Vagina (tissue), 2 donors: ENCODE measurements around the gene NCOA3. TPM values are rescaled to one million over a fixed set of nuclear protein-coding genes. Genes with fewer than 3 reads are reported as not detected.

Source experiments
- DNase-seq, 2 donors: peaks; one replicate each; pipeline ENCODE4 v3.0.0-alpha.2; 2017; ENCODE audit errors: extremely low spot score in 2 of 2
- H3K27ac ChIP-seq: fragments of 200-600 bp; sonication (generic); one replicate; pipeline ENCODE4 v1.5.1; 2019
- H3K27me3 ChIP-seq: fragments of 200-600 bp; sonication (generic); one replicate; pipeline ENCODE4 v1.5.1; 2019
- H3K36me3 ChIP-seq, 2 donors: fragments of 200-600 bp; sonication (generic); one replicate each; pipeline ENCODE4 v1.5.1; 2017 to 2019
- H3K4me1 ChIP-seq: fragments of 200-600 bp; sonication (generic); one replicate; pipeline ENCODE4 v1.5.1; 2019
- H3K4me3 ChIP-seq, 2 donors: fragments of 200-600 bp; sonication (generic); 1 replicate in 1 of 2; 2 replicates in 1 of 2; pipeline ENCODE4 v1.5.1; 2016 to 2019
- H3K9me3 ChIP-seq: fragments of 200-600 bp; sonication (generic); one replicate; pipeline ENCODE4 v1.5.1; 2019
- POLR2A ChIP-seq, 2 donors: fragments of 450-650 bp; IDR thresholded peaks; one replicate each; pipeline ENCODE4 v1.6.1; 2017; ENCODE audit warnings: antibody characterized with exemption in 2 of 2, mild to moderate bottlenecking in 2 of 2, moderate library complexity in 2 of 2
- POLR2AphosphoS5 ChIP-seq, 2 donors: sonication (generic); formaldehyde crosslinking; IDR thresholded peaks; one replicate each; pipeline ENCODE4 v1.9.0; 2017; ENCODE audit warnings: antibody characterized with exemption in 2 of 2, mild to moderate bottlenecking in 2 of 2, low read depth in 1 of 2; ENCODE audit not compliant: insufficient read depth in 1 of 2
- intact Hi-C: fragments of 100-400 bp; cut with DNase I; formaldehyde crosslinking; loops from one replicate; pipeline ENCODE4 v1.15.1; 2023
- total RNA-seq: library from RNA; depleted of rRNA; stranded (reverse); fragments of >200 nt; gene quantifications from one replicate; pipeline ENCODE4 v1.2.3, GENCODE V29; 2016
- TF ChIP-seq, protein P1 (sequence below), 3 experiments: fragments of 450-650 bp in 2 of 3; fragments of 200-600 bp in 1 of 3; sonication (generic) in 1 of 3; IDR thresholded peaks; one replicate each; pipeline ENCODE4 v1.5.1; 2017 to 2019; ENCODE audit warnings: antibody characterized with exemption in 3 of 3, mild to moderate bottlenecking in 2 of 3, moderate library complexity in 2 of 3

The NCOA3 gene
- total RNA-seq, 1 donor from 2014 or later, result 47.1 TPM

DNA sequence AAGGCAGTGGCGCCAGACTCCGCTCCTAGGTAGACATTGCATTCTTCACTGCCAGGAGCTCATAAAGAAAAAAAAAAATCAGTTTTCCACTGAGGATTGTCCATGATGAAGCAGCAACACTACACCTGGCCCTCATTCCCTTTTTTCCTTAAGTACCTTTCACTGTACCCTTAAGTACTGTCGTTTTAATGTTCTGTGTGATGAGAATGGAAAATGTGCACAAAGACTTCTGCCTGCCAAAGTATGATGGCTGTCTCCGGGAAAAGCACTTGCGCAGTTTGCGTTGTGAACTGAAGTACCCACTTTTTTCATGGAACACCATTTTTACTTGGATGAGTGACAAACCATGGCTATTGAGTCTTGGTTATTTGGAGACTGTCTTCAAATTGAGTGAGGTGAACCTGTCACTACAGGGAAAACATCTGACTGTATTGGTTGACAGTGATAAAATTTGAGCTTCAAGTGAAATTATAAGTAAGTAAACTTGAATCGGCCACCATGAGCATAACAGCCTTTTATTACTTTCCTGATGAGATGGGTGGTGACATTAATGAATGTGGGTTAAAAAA lies 104.8 kb downstream of the NCOA3 start:
- TF ChIP-seq POLR2AphosphoS5 (IDR thresholded peaks at IDR 0.05; ENCODE audit: insufficient read depth in 1 of 2, low read depth in 1 of 2) (no peak), POLR2A (IDR thresholded peaks at IDR 0.05) (no peak)
- TF ChIP-seq, protein P1, sequence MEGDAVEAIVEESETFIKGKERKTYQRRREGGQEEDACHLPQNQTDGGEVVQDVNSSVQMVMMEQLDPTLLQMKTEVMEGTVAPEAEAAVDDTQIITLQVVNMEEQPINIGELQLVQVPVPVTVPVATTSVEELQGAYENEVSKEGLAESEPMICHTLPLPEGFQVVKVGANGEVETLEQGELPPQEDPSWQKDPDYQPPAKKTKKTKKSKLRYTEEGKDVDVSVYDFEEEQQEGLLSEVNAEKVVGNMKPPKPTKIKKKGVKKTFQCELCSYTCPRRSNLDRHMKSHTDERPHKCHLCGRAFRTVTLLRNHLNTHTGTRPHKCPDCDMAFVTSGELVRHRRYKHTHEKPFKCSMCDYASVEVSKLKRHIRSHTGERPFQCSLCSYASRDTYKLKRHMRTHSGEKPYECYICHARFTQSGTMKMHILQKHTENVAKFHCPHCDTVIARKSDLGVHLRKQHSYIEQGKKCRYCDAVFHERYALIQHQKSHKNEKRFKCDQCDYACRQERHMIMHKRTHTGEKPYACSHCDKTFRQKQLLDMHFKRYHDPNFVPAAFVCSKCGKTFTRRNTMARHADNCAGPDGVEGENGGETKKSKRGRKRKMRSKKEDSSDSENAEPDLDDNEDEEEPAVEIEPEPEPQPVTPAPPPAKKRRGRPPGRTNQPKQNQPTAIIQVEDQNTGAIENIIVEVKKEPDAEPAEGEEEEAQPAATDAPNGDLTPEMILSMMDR (IDR thresholded peaks at IDR 0.05), result no peak
- DNase-seq, result no peak
- peaks cover 7% of the 10 kb centered on the region for H3K4me1 ChIP-seq
- no peak overlapping the region for H3K4me3 ChIP-seq
- H3K27me3 ChIP-seq, result no peaks in the 10 kb centered on the region
- intact Hi-C loops, result no loop called here
- H3K36me3 ChIP-seq, result no peaks in the 10 kb centered on the region
- H3K9me3 ChIP-seq, result no peaks in the 10 kb centered on the region
- H3K27ac ChIP-seq, result no peak overlapping the region

DNA sequence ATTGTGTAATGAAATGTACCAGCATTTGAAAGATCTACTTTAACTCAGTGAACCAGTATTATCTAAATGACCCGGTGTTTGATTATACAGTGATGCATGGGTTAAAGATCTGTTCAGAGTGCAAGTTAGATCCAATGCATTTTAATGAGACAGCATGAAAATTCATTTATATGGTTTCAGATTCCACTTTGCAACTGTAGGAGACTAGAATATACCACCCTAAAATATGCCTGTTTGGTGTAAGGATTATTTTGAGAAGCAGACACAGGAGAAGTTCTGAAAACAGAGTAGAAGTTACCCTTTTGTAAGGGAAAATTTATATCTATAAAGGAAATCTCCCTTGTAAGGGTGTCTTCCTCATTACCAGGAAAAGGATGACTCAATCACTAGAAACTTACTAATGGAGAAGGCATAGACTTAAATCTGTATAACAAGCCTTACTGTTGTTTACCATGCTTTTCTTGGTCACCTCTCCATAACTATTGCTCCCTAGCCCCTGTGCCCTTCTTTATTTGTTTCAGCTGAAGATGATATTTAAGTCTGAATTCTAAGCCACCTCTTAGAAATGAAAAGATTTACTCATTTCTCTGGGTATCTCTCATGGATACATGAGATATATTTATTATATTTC lies 105.4 kb downstream of the NCOA3 start:
- H3K27me3 ChIP-seq, result no peaks in the 10 kb centered on the region
- peaks cover 3% of the 10 kb centered on the region for H3K4me1 ChIP-seq
- intact Hi-C loops, result no loop called here
- TF ChIP-seq POLR2A (IDR thresholded peaks at IDR 0.05) (no peak), POLR2AphosphoS5 (IDR thresholded peaks at IDR 0.05; ENCODE audit: insufficient read depth in 1 of 2, low read depth in 1 of 2) (no peak)
- TF ChIP-seq, protein P1 (IDR thresholded peaks at IDR 0.05), result no peak
- DNase-seq, result no peak
- H3K36me3 ChIP-seq, result no peaks in the 10 kb centered on the region
- no peaks in the 10 kb centered on the region for H3K9me3 ChIP-seq
- H3K4me3 ChIP-seq, result no peak overlapping the region
- H3K27ac ChIP-seq, result no peak overlapping the region

DNA sequence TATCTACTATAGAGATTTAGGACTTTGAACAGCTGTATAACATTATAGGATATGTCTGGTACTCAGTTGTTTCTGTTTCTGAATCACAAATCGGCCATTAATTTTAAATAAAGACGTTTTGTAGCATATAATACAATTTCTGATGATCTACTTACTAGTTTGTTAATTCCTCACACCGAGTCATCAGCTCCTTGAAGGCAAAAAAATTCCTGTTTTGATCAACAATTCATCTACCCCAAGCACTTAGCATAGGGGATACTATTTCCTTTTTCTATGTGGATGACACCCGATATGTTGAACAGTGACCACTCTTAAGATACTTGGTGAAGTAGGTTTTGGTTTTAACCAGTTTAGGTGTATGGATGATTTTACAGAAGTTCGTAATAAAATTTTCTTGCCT lies 107.3 kb downstream of the NCOA3 start:
- Histone ChIP-seq H3K4me3 (no peak overlapping the region), H3K27ac (no peak overlapping the region), H3K27me3 (no peaks in the 10 kb centered on the region), H3K36me3 (no peaks in the 10 kb centered on the region), H3K9me3 (no peaks in the 10 kb centered on the region), H3K4me1 (no peaks in the 10 kb centered on the region)
- intact Hi-C loops, result no loop called here
- no peak for TF ChIP-seq POLR2A (IDR thresholded peaks at IDR 0.05)
- TF ChIP-seq, protein P1 (IDR thresholded peaks at IDR 0.05), result no peak
- no peak for TF ChIP-seq POLR2AphosphoS5 (IDR thresholded peaks at IDR 0.05; ENCODE audit: insufficient read depth in 1 of 2, low read depth in 1 of 2)
- no peak for DNase-seq

DNA sequence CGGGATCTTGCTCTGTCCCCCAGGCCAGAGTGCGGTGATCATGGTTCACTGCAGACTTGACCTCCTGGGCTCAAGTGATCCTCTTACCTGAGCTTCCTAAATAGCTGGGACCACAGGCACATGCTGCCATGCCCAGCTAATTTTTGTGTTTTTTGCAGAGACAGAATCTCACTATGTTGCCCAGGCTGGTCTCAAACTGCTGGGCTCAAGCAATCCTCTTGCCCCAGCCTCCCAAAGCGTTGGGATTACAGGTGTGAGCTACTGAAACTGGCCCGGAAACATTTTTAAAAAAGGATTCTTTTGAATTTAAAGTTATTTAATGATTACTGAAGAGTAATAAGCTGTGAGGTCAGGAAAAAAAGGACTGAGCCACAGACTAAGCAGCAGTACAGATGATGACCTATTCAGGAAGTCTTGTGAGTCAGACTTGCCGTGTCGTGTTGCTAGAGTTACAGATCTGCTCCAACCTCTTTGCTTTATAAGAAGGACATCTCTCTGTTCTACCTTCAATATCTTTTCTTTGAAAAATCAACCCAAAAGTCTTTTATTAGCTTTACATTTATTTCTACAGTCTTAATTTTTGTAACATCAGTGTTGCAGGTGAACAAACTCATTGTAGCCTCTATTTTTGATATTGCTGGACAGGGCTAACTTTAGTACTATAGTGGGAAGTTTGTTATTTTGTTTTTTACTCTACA lies 108.7 kb downstream of the NCOA3 start:
- peak overlapping the region; percentile 7 for H3K27ac ChIP-seq
- intact Hi-C loops, result loop anchor here (10.0 kb wide), 1 partner anchor 226 kb away; no protein-coding TSS in a partner anchor
- DNase-seq, result no peak
- TF ChIP-seq, protein P1 (IDR thresholded peaks at IDR 0.05), result no peak
- TF ChIP-seq POLR2AphosphoS5 (IDR thresholded peaks at IDR 0.05; ENCODE audit: insufficient read depth in 1 of 2, low read depth in 1 of 2), result peak in 1 of 2 donors; percentile 43
- no peak for TF ChIP-seq POLR2A (IDR thresholded peaks at IDR 0.05)
- H3K36me3 ChIP-seq, result no peaks in the 10 kb centered on the region
- H3K4me1 ChIP-seq, result no peaks in the 10 kb centered on the region
- H3K27me3 ChIP-seq, result no peaks in the 10 kb centered on the region
- no peaks in the 10 kb centered on the region for H3K9me3 ChIP-seq
- no peak overlapping the region for H3K4me3 ChIP-seq

DNA sequence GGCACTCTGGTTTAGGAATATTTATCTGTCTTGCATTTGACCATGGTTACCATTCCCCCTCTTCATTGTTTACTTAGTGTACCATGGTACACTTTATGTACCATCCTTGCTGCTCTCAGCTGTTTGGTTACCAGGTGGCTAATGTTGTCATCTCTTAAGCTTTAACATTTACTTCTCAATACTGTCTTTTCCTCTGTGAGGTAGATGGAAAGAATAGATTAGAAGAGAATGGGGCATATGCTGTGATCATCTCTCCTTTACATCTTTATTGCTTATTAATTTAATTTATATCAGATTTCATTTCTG lies 109.2 kb downstream of the NCOA3 start:
- Histone ChIP-seq H3K4me3 (no peak overlapping the region), H3K27me3 (no peaks in the 10 kb centered on the region), H3K36me3 (no peaks in the 10 kb centered on the region), H3K9me3 (no peaks in the 10 kb centered on the region), H3K4me1 (no peaks in the 10 kb centered on the region), H3K27ac (no peak overlapping the region)
- intact Hi-C loops, result loop anchor here (10.0 kb wide), 1 partner anchor 226 kb away; no protein-coding TSS in a partner anchor
- TF ChIP-seq, protein P1 (IDR thresholded peaks at IDR 0.05), result no peak
- TF ChIP-seq POLR2A (IDR thresholded peaks at IDR 0.05), result no peak
- TF ChIP-seq POLR2AphosphoS5 (IDR thresholded peaks at IDR 0.05; ENCODE audit: insufficient read depth in 1 of 2, low read depth in 1 of 2), result no peak
- no peak for DNase-seq
